Activated CD4-positive, alpha-beta T cell treated with anti-CD3 and anti-CD28 coated beads for 36 hours (primary cell): ENCODE results near the gene RABL6. TPM values are rescaled to one million over a fixed set of nuclear protein-coding genes. Genes with fewer than 3 reads are reported as not detected.
A peak's percentile ranks its signal among the peaks of the same experiment; 100 is the strongest.
"Not testable (repeated sequence)": the region's sequence is repeated elsewhere in the genome, so short reads cannot be mapped to it uniquely, and the experiment has no call there.

Experiments
- ATAC-seq: fragments of 200-7000 bp; cut with Tn5 transposase; one replicate; pipeline ENCODE4 v1.10.0; 2021; ENCODE audit warnings: mild to moderate bottlenecking, moderate library complexity
- CTCF ChIA-PET: fragments of 350-600 bp; sonication (Branson Sonifier 250); formaldehyde crosslinking; loops from one replicate; lab custom pipeline; 2021; ENCODE audit warnings: antibody characterized with exemption; lab: Charles Lee
- POLR2A ChIA-PET: fragments of 350-600 bp; sonication (Branson Sonifier 250); formaldehyde crosslinking; loops from one replicate; lab custom pipeline; 2021; ENCODE audit warnings: antibody characterized with exemption, inconsistent platforms; lab: Charles Lee
- DNase-seq: peaks from one replicate; pipeline ENCODE4 v3.0.0-alpha.2; 2020
- H3K27ac Mint-ChIP-seq: one replicate; pipeline ENCODE4 v1.8.0; 2021; ENCODE audit warnings: mixed read lengths
- H3K27me3 Mint-ChIP-seq: one replicate; pipeline ENCODE4 v1.8.0; 2021; ENCODE audit warnings: mixed read lengths
- H3K36me3 Mint-ChIP-seq: one replicate; pipeline ENCODE4 v1.8.0; 2021; ENCODE audit warnings: low read depth, mixed read lengths
- H3K4me1 Mint-ChIP-seq: one replicate; pipeline ENCODE4 v1.8.0; 2021; ENCODE audit warnings: mixed read lengths
- H3K4me3 Mint-ChIP-seq: one replicate; pipeline ENCODE4 v1.8.0; 2021; ENCODE audit warnings: mild to moderate bottlenecking, moderate library complexity, mixed read lengths
- H3K9me3 Mint-ChIP-seq: one replicate; pipeline ENCODE4 v1.8.0; 2021; ENCODE audit warnings: low read depth, mixed read lengths
- intact Hi-C, 2 experiments: fragments of 100-400 bp; cut with DNase I in 1 of 2; cut with micrococcal nuclease in 1 of 2; formaldehyde crosslinking; loops; one replicate each; pipeline versions ENCODE4 v1.14.2 to v1.15.1; 2022 to 2024; cut with DNase I, micrococcal nuclease
- total RNA-seq, 2 experiments: library from RNA; stranded (reverse); gene quantifications; one replicate each; pipeline ENCODE4 v1.2.3, GENCODE V29; 2021

RABL6 gene
- total RNA-seq, 2 experiments from 2014 or later = 66.2 to 71.8 TPM

GRCh38 chr9:136843801-136844740, 36.3 kb downstream of the RABL6 start:
- peak; percentile 79 for DNase-seq
- POLR2A ChIA-PET, H3K27ac Mint-ChIP-seq, H3K9me3 Mint-ChIP-seq, H3K36me3 Mint-ChIP-seq: not testable (repeated sequence)
- peak overlapping the region; percentile 26 for H3K4me3 Mint-ChIP-seq
- CTCF ChIA-PET = interaction anchor here (0.5 to 2.7 kb wide), 5 partner anchors 31 to 191 kb away, joined by 3 to 21 read pairs (median 6); partner anchors contain the start of gene RABL6
- peak; percentile 1 for ATAC-seq
- peaks cover 12% of the 10 kb centered on the region for H3K4me1 Mint-ChIP-seq
- intact Hi-C loops = loop anchor here in 1 of 2 experiments (10.0 kb wide), 1 partner anchor 191 kb away; the partner anchor contains the start of gene FUT7
- H3K27me3 Mint-ChIP-seq = peaks cover 14% of the 10 kb centered on the region

GRCh38 chr9:136844761-136845464, 37.2 kb downstream of the RABL6 start:
- peak; percentile 46 for DNase-seq
- Mint-ChIP-seq H3K4me1 (peaks cover 14% of the 10 kb centered on the region), H3K4me3 (no peak overlapping the region), H3K27ac (no peak overlapping the region), H3K27me3 (peaks cover 14% of the 10 kb centered on the region), H3K36me3 (peaks cover 3% of the 10 kb centered on the region), H3K9me3 (no peaks in the 10 kb centered on the region)
- intact Hi-C loops = loop anchor here (5.0 to 10.0 kb wide), 4 partner anchors 57 to 202 kb away; partner anchors contain the start of genes FBXW5 (in 1 of the 2), FUT7 (in 1 of the 2) and NPDC1 (in 1 of the 2)
- no peak for ATAC-seq
- POLR2A ChIA-PET = no interaction called here
- CTCF ChIA-PET = interaction anchor here (0.6 to 1.3 kb wide), 4 partner anchors 15 to 190 kb away, joined by 3 to 8 read pairs (median 3); no protein-coding TSS in a partner anchor

- peaks cover 14% of the 10 kb centered on the region for H3K27me3 Mint-ChIP-seq
- POLR2A ChIA-PET = no interaction called here
- no peak overlapping the region for H3K27ac Mint-ChIP-seq
- peaks cover 3% of the 10 kb centered on the region for H3K36me3 Mint-ChIP-seq
- no peak for DNase-seq
- H3K4me3 Mint-ChIP-seq = no peak overlapping the region
- no peak for ATAC-seq
- H3K4me1 Mint-ChIP-seq = peaks cover 14% of the 10 kb centered on the region
- CTCF ChIA-PET = interaction anchor here (0.6 to 1.2 kb wide), 2 partner anchors 15 to 102 kb away, joined by 3 read pairs; no protein-coding TSS in a partner anchor
- no peaks in the 10 kb centered on the region for H3K9me3 Mint-ChIP-seq
- intact Hi-C loops = loop anchor here (5.0 to 10.0 kb wide), 4 partner anchors 57 to 202 kb away; partner anchors contain the start of genes FBXW5 (in 1 of the 2), FUT7 (in 1 of the 2) and NPDC1 (in 1 of the 2)
Measured at GRCh38 chr9:136845465-136846260, 37.9 kb downstream of the RABL6 start.

GRCh38 chr9:136846376-136847087, 38.8 kb downstream of the RABL6 start:
- Mint-ChIP-seq H3K27ac (no peak overlapping the region), H3K27me3 (peaks cover 14% of the 10 kb centered on the region), H3K9me3 (no peaks in the 10 kb centered on the region), H3K36me3 (peaks cover 5% of the 10 kb centered on the region), H3K4me3 (peak overlapping the region; percentile 93), H3K4me1 (peaks cover 14% of the 10 kb centered on the region)
- ChIA-PET POLR2A (no interaction called here), CTCF (interaction anchor here (1.2 kb wide), 1 partner anchor 14 kb away, joined by 3 read pairs; no protein-coding TSS in a partner anchor)
- DNase-seq (peak; percentile 41), ATAC-seq (no peak)
- intact Hi-C loops = loop anchor here (5.0 to 10.0 kb wide), 4 partner anchors 56 to 201 kb away; partner anchors contain the start of genes FBXW5 (in 1 of the 2), FUT7 (in 1 of the 2) and NPDC1 (in 1 of the 2)

GRCh38 chr9:136847088-136847825, 39.5 kb downstream of the RABL6 start:
- Mint-ChIP-seq H3K9me3 (no peaks in the 10 kb centered on the region), H3K4me3 (peak overlapping the region; percentile 93), H3K27me3 (peaks cover 14% of the 10 kb centered on the region), H3K27ac (peak overlapping the region; percentile 47), H3K36me3 (peaks cover 5% of the 10 kb centered on the region), H3K4me1 (peaks cover 12% of the 10 kb centered on the region)
- ATAC-seq (no peak), DNase-seq (peak; percentile 53)
- CTCF ChIA-PET = interaction anchor here (0.6 kb wide), 1 partner anchor 220 kb away, joined by 3 read pairs; no protein-coding TSS in a partner anchor
- intact Hi-C loops = loop anchor here (5.0 to 10.0 kb wide), 4 partner anchors 55 to 200 kb away; partner anchors contain the start of genes FBXW5 (in 1 of the 2), FUT7 (in 1 of the 2) and NPDC1 (in 1 of the 2)
- POLR2A ChIA-PET = no interaction called here

- peak; percentile 92 for DNase-seq
- peak; percentile 42 for ATAC-seq
- Mint-ChIP-seq H3K27ac (peak overlapping the region; percentile 47), H3K36me3 (peaks cover 5% of the 10 kb centered on the region), H3K27me3 (peaks cover 14% of the 10 kb centered on the region), H3K9me3 (no peaks in the 10 kb centered on the region), H3K4me3 (peak overlapping the region; percentile 93), H3K4me1 (peaks cover 12% of the 10 kb centered on the region)
- ChIA-PET CTCF (interaction anchor here (1.2 kb wide), 1 partner anchor 180 kb away, joined by 3 read pairs; the partner anchor contains the start of gene ABCA2), POLR2A (no interaction called here)
- intact Hi-C loops = loop anchor here (2.0 to 10.0 kb wide), 6 partner anchors 54 to 303 kb away; partner anchors contain the start of genes FBXW5 (in 1 of the 2), FUT7 (in 1 of the 2), NPDC1 (in 1 of the 2) and TMEM141 (in 1 of the 2)
Measured at GRCh38 chr9:136847826-136848392, 40.2 kb downstream of the RABL6 start.

DNA sequence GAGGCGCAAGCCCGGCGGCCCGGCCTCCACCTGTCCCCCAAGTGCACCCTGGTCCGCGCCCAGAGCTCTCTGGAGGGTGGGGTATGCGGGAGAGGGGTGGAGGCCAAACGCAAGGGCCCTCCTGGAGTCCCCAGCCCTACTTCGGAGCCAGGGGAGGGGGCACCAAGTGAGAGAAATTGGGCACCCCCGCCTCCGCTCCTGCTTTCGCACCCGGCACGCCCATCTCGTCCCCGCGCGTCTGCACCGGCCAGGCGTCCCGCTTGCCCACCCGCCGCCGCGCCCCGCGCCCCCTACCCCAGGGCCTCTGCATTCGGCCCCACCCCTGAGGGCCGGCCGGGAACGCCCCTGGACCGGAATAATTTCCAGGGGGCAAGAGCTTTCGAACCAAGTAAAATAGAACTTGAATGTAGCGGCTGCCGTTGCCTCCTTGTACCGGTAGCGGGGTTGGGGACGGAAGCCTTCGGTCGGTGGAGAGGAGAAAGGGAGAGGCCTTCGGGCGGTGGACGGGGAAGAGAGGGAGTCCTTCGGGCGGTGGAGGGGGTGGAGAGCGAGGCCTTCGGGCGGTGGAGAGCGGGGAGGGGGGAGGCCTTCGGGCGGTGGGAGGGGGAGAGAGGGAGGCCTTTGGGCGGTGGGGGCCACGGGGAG, 40.8 kb downstream of the RABL6 start:
- DNase-seq = peak; percentile 69
- intact Hi-C loops = loop anchor here (1.0 to 10.0 kb wide), 24 partner anchors 18 to 485 kb away; partner anchors contain the start of genes FBXW5 (in 2 of the 2), TMEM141 (in 2 of the 2), TRAF2 (in 2 of the 2) and ABCA2 (in 1 of the 2)
- Mint-ChIP-seq H3K4me1 (peaks cover 10% of the 10 kb centered on the region), H3K9me3 (no peaks in the 10 kb centered on the region), H3K27ac (peak overlapping the region; percentile 67), H3K36me3 (peaks cover 5% of the 10 kb centered on the region), H3K4me3 (peak overlapping the region; percentile 93), H3K27me3 (peaks cover 14% of the 10 kb centered on the region)
- ChIA-PET POLR2A (no interaction called here), CTCF (interaction anchor here (1.2 kb wide), 1 partner anchor 180 kb away, joined by 3 read pairs; the partner anchor contains the start of gene ABCA2)
- ATAC-seq = peak; percentile 6

DNA sequence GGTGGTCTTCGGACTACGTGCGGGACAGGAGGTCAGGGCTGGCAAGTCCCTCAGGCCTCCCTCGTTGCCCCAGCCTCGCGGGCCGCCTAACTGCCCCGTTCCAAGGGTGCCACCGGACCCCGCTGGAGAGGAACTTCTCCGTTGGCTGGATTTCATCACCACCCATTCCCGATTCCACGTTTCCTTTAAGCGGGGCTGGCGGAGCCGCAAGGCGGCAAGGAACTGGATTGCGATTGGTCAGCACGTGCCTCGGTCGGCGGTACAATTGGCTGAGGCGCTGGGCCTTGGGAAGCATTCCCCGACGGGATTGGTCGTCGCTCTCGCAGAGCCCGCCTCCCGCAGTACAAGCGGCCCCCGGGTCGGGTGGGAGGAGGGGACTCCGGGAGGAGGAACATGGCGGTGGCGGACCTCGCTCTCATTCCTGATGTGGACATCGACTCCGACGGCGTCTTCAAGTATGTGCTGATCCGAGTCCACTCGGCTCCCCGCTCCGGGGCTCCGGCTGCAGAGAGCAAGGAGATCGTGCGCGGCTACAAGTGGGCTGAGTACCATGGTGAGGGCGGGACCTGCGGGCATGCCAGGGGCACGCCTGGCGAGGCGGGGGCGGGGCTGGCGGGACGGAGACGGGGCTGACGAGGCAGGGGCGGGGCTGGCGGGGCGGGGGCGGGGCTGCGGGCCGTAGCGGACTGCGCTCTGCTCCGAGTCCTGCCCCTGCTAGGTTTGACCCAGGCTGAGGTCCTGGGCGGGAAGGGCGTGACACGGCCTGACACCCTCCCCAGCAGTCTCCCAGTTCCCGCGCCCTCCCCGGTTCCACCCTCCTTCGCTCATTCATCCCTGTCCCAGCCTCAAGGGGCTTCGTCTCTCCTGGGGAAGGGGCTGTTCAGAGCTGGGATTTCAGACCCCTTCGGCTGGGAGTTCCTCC, 41.6 kb downstream of the RABL6 start, which contains the start of gene PHPT1:
Gene PHPT1 (plus strand): TSS at position 372 of the 922 bp plus-strand sequence. CDS start 22 bp downstream, at position 394.
- Mint-ChIP-seq H3K4me3 (peak within 1 kb of the TSS; percentile 93), H3K4me1 (peaks cover 8% of the 10 kb centered on the region), H3K27me3 (peaks cover 12% of the 10 kb centered on the region), H3K36me3 (peaks cover 5% of the 10 kb centered on the region), H3K9me3 (no peaks in the 10 kb centered on the region), H3K27ac (peak within 1 kb of the TSS; percentile 88)
- ChIA-PET CTCF (interaction anchor here (1.2 kb wide), 1 partner anchor 179 kb away, joined by 3 read pairs; the partner anchor contains the start of gene ABCA2), POLR2A (no interaction called here)
- intact Hi-C loops = loop anchor here (1.0 to 10.0 kb wide), 24 partner anchors 17 to 486 kb away; partner anchors contain the start of genes FBXW5 (in 2 of the 2), TMEM141 (in 2 of the 2), TRAF2 (in 2 of the 2) and ABCA2 (in 1 of the 2)
- ATAC-seq = peak; percentile 91
- DNase-seq = peak; percentile 98
